HepG2 (cell line): ENCODE data around the gene STK4.

Experiments used
- EED ChIP-seq: sonication (generic); formaldehyde crosslinking; IDR thresholded peaks from 2 replicates; pipeline ENCODE4 v1.5.0; 2020; ENCODE audit warnings: mild to moderate bottlenecking, missing genetic modification reagents
- EP300 ChIP-seq, 3 experiments: sonication (generic) in 1 of 3; formaldehyde crosslinking in 1 of 3; IDR thresholded peaks; 2 replicates each; pipeline versions ENCODE4 v1.5.1 to v1.6.1; 2011 to 2020; ENCODE audit warnings: low read depth in 2 of 3, low read length in 2 of 3, borderline replicate concordance in 1 of 3, improper control_type of control experiment in 1 of 3, mild to moderate bottlenecking in 1 of 3, missing genetic modification reagents in 1 of 3, moderate library complexity in 1 of 3
- GLI4 ChIP-seq: sonication (generic); formaldehyde crosslinking; IDR thresholded peaks from 2 replicates; pipeline ENCODE4 v1.5.1; 2020; ENCODE audit warnings: missing genetic modification reagents, mild to moderate bottlenecking, moderate library complexity, borderline replicate concordance
- IRF2 ChIP-seq: IDR thresholded peaks from 2 replicates; pipeline ENCODE4 v1.6.1; 2018; ENCODE audit warnings: missing genetic modification reagents, missing compliant biosample characterization
- IRF9 ChIP-seq: sonication (generic); formaldehyde crosslinking; IDR thresholded peaks from 2 replicates; pipeline ENCODE4 v1.8.0; 2022; ENCODE audit warnings: missing genetic modification reagents, mild to moderate bottlenecking, borderline replicate concordance
- NPAS2 ChIP-seq: sonication (generic); formaldehyde crosslinking; IDR thresholded peaks from 2 replicates; pipeline ENCODE4 v1.8.0; 2022; ENCODE audit warnings: mild to moderate bottlenecking, missing genetic modification reagents, borderline replicate concordance
- POLR2AphosphoS5 ChIP-seq: IDR thresholded peaks from 2 replicates; pipeline ENCODE4 v1.6.1; 2012; ENCODE audit warnings: low read depth, low read length
- POLR2G ChIP-seq: fragments of 200-400 bp; formaldehyde crosslinking; IDR thresholded peaks from 2 replicates; pipeline ENCODE4 v1.6.1; 2018; ENCODE audit warnings: mild to moderate bottlenecking, low read depth, low read length, moderate library complexity
- TFDP2 ChIP-seq: sonication (generic); formaldehyde crosslinking; IDR thresholded peaks from 2 replicates; pipeline ENCODE4 v1.4.0; 2020; ENCODE audit warnings: missing genetic modification reagents
- TOPORS ChIP-seq: sonication (generic); formaldehyde crosslinking; IDR thresholded peaks from 2 replicates; pipeline ENCODE4 v1.8.0; 2023; ENCODE audit warnings: mild to moderate bottlenecking, missing genetic modification reagents
- ZNF276 ChIP-seq: sonication (generic); formaldehyde crosslinking; IDR thresholded peaks from 2 replicates; pipeline ENCODE4 v1.4.0; 2020; ENCODE audit warnings: mild to moderate bottlenecking, low read depth, missing genetic modification reagents
- TF ChIP-seq, protein P1 (sequence below): sonication (generic); formaldehyde crosslinking; IDR thresholded peaks from 2 replicates; pipeline ENCODE4 v1.5.0; 2020; ENCODE audit warnings: mild to moderate bottlenecking, missing genetic modification reagents, moderate library complexity

- no peak for TF ChIP-seq IRF2 (CRISPR knock-in tag)
- no peak for TF ChIP-seq GLI4 (CRISPR knock-in tag)
- TF ChIP-seq IRF9: no peak
- TF ChIP-seq TOPORS (CRISPR knock-in tag): no peak
- TF ChIP-seq ZNF276 (CRISPR knock-in tag): no peak
- TF ChIP-seq POLR2AphosphoS5: no peak
- TF ChIP-seq EED: no peak
- TF ChIP-seq POLR2G: no peak
- no peak for TF ChIP-seq EP300 (IDR thresholded peaks at IDR 0.05; ENCODE audit: low read depth in 2 of 2, low read length in 2 of 2)
- TF ChIP-seq EP300 (CRISPR knock-in tag; IDR thresholded peaks at IDR 0.05; ENCODE audit: borderline replicate concordance): no peak
- TF ChIP-seq, protein P1, sequence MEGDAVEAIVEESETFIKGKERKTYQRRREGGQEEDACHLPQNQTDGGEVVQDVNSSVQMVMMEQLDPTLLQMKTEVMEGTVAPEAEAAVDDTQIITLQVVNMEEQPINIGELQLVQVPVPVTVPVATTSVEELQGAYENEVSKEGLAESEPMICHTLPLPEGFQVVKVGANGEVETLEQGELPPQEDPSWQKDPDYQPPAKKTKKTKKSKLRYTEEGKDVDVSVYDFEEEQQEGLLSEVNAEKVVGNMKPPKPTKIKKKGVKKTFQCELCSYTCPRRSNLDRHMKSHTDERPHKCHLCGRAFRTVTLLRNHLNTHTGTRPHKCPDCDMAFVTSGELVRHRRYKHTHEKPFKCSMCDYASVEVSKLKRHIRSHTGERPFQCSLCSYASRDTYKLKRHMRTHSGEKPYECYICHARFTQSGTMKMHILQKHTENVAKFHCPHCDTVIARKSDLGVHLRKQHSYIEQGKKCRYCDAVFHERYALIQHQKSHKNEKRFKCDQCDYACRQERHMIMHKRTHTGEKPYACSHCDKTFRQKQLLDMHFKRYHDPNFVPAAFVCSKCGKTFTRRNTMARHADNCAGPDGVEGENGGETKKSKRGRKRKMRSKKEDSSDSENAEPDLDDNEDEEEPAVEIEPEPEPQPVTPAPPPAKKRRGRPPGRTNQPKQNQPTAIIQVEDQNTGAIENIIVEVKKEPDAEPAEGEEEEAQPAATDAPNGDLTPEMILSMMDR (CRISPR knock-in tag): no peak
- TF ChIP-seq TFDP2: no peak
- TF ChIP-seq NPAS2 (CRISPR knock-in tag): no peak
These were observed 2.7 kb upstream of the STK4 start for GRCh38 chr20:44963325-44964215.
